HG02981 (cell line): ENCODE results near the gene TRAP1.
"Not testable (repeated sequence)": the region's sequence is repeated elsewhere in the genome, so short reads cannot be mapped to it uniquely, and the experiment has no call there.

Experiments used
- ATAC-seq: cut with Tn5 transposase; IDR thresholded peaks from one replicate; pipeline ENCODE4 v1.9.1; 2021; ENCODE audit warnings: mild to moderate bottlenecking, moderate library complexity; ENCODE audit not compliant: unreplicated experiment

The TRAP1 gene

GRCh38 chr16:3674513-3675295, 42.6 kb downstream of the TRAP1 start:
- ATAC-seq = no peak

- ATAC-seq = no peak
Measured at GRCh38 chr16:3673676-3674377, 43.5 kb downstream of the TRAP1 start.

GRCh38 chr16:3673201-3673600, 44.1 kb downstream of the TRAP1 start:
- no peak for ATAC-seq

- ATAC-seq = no peak
Measured at GRCh38 chr16:3672571-3673041, 44.7 kb downstream of the TRAP1 start.

- no peak for ATAC-seq
Measured at GRCh38 chr16:3671424-3671823, 45.9 kb downstream of the TRAP1 start.

GRCh38 chr16:3670711-3671110, 46.6 kb downstream of the TRAP1 start:
- no peak for ATAC-seq

- ATAC-seq = no peak
Measured at GRCh38 chr16:3669082-3669481, 48.2 kb downstream of the TRAP1 start.

- no peak for ATAC-seq
Measured at GRCh38 chr16:3668626-3669025, 48.7 kb downstream of the TRAP1 start.

- no peak for ATAC-seq
Measured at GRCh38 chr16:3665508-3665907, 51.8 kb downstream of the TRAP1 start.

GRCh38 chr16:3664187-3664896, 53.0 kb downstream of the TRAP1 start:
- no peak for ATAC-seq

GRCh38 chr16:3662601-3663000, 54.7 kb downstream of the TRAP1 start:
- ATAC-seq = no peak

GRCh38 chr16:3661922-3662321, 55.4 kb downstream of the TRAP1 start:
- no peak for ATAC-seq

- ATAC-seq = no peak
Measured at GRCh38 chr16:3661311-3661710, 56.0 kb downstream of the TRAP1 start.

- no peak for ATAC-seq
Measured at GRCh38 chr16:3659251-3659650, 58.1 kb downstream of the TRAP1 start.

- no peak for ATAC-seq
Measured at GRCh38 chr16:3656491-3657468, 60.5 kb downstream of the TRAP1 start.

- ATAC-seq = not testable (repeated sequence)
Measured at GRCh38 chr16:3656160-3656490, 61.2 kb downstream of the TRAP1 start.

GRCh38 chr16:3655396-3656159, 61.7 kb downstream of the TRAP1 start:
- ATAC-seq = no peak

GRCh38 chr16:3655030-3655395, 62.3 kb downstream of the TRAP1 start:
- no peak for ATAC-seq

- no peak for ATAC-seq
Measured at GRCh38 chr16:3654249-3654991, 62.9 kb downstream of the TRAP1 start, which contains the start of gene DNASE1. Gene DNASE1 (plus strand): TSS chr16:3654691. CDS start chr16:3655374, 683 bp downstream.
